C1 segment of cervical spinal cord (tissue), 14 donors: ENCODE data around the gene NMRK2.
A peak's percentile ranks its signal among the peaks of the same experiment; 100 is the strongest.
"Not testable (repeated sequence)": the region's sequence is repeated elsewhere in the genome, so short reads cannot be mapped to it uniquely, and the experiment has no call there.

ENCODE experiments used
- DNase-seq, 14 donors: peaks; one replicate each; lab custom pipeline; 2025; lab: John Stamatoyannopoulos, UW

Gene NMRK2

GRCh38 chr19:3936506-3937442, 3.9 kb downstream of the NMRK2 start:
- no peak for DNase-seq

- not testable (repeated sequence) for DNase-seq
These were observed 5.6 kb downstream of the NMRK2 start for GRCh38 chr19:3938300-3938950.

GRCh38 chr19:3942790-3943409, 10.0 kb downstream of the NMRK2 start:
- DNase-seq: peak in 1 of 14 donors; percentile 13

GRCh38 chr19:3944018-3944721, 11.3 kb downstream of the NMRK2 start:
- no peak for DNase-seq

GRCh38 chr19:3945838-3946237, 13.0 kb downstream of the NMRK2 start:
- DNase-seq: no peak

GRCh38 chr19:3947316-3947933, 14.6 kb downstream of the NMRK2 start:
- not testable (repeated sequence) for DNase-seq

GRCh38 chr19:3949294-3949693, 16.4 kb downstream of the NMRK2 start:
- DNase-seq: no peak

GRCh38 chr19:3949997-3950859, 17.4 kb downstream of the NMRK2 start:
- no peak for DNase-seq

- peak in 1 of 14 donors; percentile 84 for DNase-seq
These were observed 18.3 kb downstream of the NMRK2 start for GRCh38 chr19:3950871-3951861.

- DNase-seq: not testable (repeated sequence)
These were observed 19.9 kb downstream of the NMRK2 start for GRCh38 chr19:3952755-3953276.

GRCh38 chr19:3954107-3954506, 21.2 kb downstream of the NMRK2 start:
- DNase-seq: no peak

- not testable (repeated sequence) for DNase-seq
These were observed 22.4 kb downstream of the NMRK2 start for GRCh38 chr19:3955276-3955675.

GRCh38 chr19:3955688-3956087, 22.8 kb downstream of the NMRK2 start:
- no peak for DNase-seq

GRCh38 chr19:3958836-3959765, 26.2 kb downstream of the NMRK2 start:
- no peak for DNase-seq

- DNase-seq: no peak
These were observed 26.9 kb downstream of the NMRK2 start for GRCh38 chr19:3959766-3960131.

GRCh38 chr19:3961007-3961406, 28.1 kb downstream of the NMRK2 start:
- DNase-seq: no peak

GRCh38 chr19:3963458-3964255, 30.8 kb downstream of the NMRK2 start:
- DNase-seq: no peak
